Suprapubic skin (tissue), 3 donors: ENCODE results near the gene SRPK3.

Source experiments
- CTCF ChIP-seq, 2 donors: fragments of 200-600 bp in 1 of 2; fragments of 450-650 bp in 1 of 2; sonication (generic) in 1 of 2; IDR thresholded peaks; one replicate each; pipeline ENCODE4 v1.5.1; 2016 to 2019; ENCODE audit warnings: antibody characterized with exemption in 2 of 2, mild to moderate bottlenecking in 1 of 2, moderate library complexity in 1 of 2
- POLR2AphosphoS5 ChIP-seq, 3 donors: sonication (generic); formaldehyde crosslinking; IDR thresholded peaks; one replicate each; pipeline ENCODE4 v1.6.1; 2017; ENCODE audit warnings: antibody characterized with exemption in 3 of 3

DNA sequence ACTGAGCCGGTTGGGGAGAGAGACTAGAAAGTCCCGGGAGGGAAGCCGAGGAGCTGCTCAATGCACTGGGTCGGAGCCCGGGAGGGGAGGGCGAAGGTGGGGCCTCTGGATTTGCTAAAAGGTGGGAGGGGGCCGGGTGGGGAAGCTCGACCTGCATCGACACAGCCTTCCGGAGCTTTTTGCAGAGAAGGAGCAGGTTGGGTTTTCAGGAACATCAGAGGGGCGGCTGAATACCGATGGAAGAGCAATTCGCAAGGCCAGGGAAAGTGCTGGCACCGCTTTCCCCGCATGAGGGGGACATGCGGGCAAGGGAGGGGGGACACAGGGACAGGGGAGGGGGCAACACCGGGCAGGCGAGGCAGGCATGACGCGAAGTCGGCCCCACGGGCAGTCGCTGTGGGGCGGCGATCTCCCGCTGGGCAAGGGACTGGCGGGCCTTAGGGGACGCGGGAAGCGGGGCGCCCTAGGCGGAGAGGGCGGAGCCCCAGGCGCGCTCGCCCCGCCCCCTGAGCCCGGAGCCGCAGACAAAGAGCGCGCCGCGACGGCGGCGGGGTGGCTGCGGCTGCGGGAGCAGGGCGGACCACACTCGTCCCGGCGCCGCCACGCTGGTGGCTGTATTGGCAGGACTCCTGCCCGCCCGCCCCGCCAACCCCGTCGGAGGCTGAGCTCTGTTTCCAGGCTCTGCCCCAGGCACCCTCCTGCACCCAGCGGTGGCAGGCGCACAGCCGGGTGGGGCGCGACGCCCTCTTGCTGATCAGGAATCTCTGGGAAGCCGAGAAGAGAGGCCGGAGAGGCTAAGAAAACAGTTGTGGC, 37.9 kb downstream of the SRPK3 start:
- TF ChIP-seq POLR2AphosphoS5 (IDR thresholded peaks at IDR 0.05) (no peak), CTCF (IDR thresholded peaks at IDR 0.05) (no peak)
